SU-DHL-6 (cell line): ENCODE measurements around the gene BAHCC1.

ENCODE experiments used
- H2AFZ ChIP-seq: fragments of 200-600 bp; sonication (generic); 2 replicates; pipeline ENCODE4 v1.6.1; 2014; ENCODE audit warnings: low read depth, mild to moderate bottlenecking, moderate library complexity, mixed read lengths, antibody characterized with exemption, low read length; ENCODE audit not compliant: severe bottlenecking
- H3F3A ChIP-seq: fragments of 200-600 bp; shearing (Covaris generic); 2 replicates; pipeline ENCODE4 v1.6.0; 2016; ENCODE audit warnings: antibody characterized with exemption, mild to moderate bottlenecking; ENCODE audit not compliant: insufficient read depth
- H3K27ac ChIP-seq: fragments of 200-600 bp; sonication (generic); 2 replicates; pipeline ENCODE4 v1.5.1; 2016; ENCODE audit warnings: low read depth, mild to moderate bottlenecking, low read length, moderate library complexity, mixed read lengths
- H3K27me3 ChIP-seq: fragments of 200-600 bp; sonication (generic), shearing (Covaris generic); 2 replicates; pipeline ENCODE4 v1.6.0; 2014; ENCODE audit warnings: mild to moderate bottlenecking, low read length
- H3K36me3 ChIP-seq: fragments of 200-600 bp; sonication (generic); 2 replicates; pipeline ENCODE4 v1.6.1; 2014; ENCODE audit warnings: mild to moderate bottlenecking, low read length, mixed read lengths
- H3K4me2 ChIP-seq: fragments of 300-600, 200-600 bp; shearing (Covaris generic), sonication (generic); 2 replicates; pipeline ENCODE4 v1.6.0; 2014; ENCODE audit warnings: low read length, low read depth, mild to moderate bottlenecking; ENCODE audit not compliant: poor library complexity, severe bottlenecking
- H3K4me3 ChIP-seq: fragments of 200-600 bp; sonication (generic); 2 replicates; pipeline ENCODE4 v1.5.1; 2014; ENCODE audit warnings: antibody characterized with exemption, low read length, mild to moderate bottlenecking, mixed read lengths; ENCODE audit not compliant: insufficient read depth, poor library complexity, severe bottlenecking
- H3K79me2 ChIP-seq: fragments of 200-600 bp; sonication (generic); 2 replicates; pipeline ENCODE4 v1.6.1; 2014; ENCODE audit warnings: mild to moderate bottlenecking, low read length, moderate library complexity; ENCODE audit not compliant: insufficient read depth
- H3K9ac ChIP-seq: fragments of 200-600 bp; sonication (generic); 2 replicates; pipeline ENCODE4 v1.7.0; 2014; ENCODE audit warnings: mild to moderate bottlenecking, low read length
- H3K9me2 ChIP-seq: fragments of 200-600 bp; sonication (generic); replicated peaks from 2 replicates; pipeline ENCODE4 v1.6.1; 2014; ENCODE audit warnings: low read length; ENCODE audit not compliant: insufficient read depth
- H3K9me3 ChIP-seq: fragments of 200-600 bp; sonication (generic); 2 replicates; pipeline ENCODE4 v1.6.1; 2014; ENCODE audit warnings: low read length, mixed read lengths; ENCODE audit not compliant: insufficient read depth
- H4K20me1 ChIP-seq: fragments of 200-600 bp; sonication (generic); 2 replicates; pipeline ENCODE4 v1.6.1; 2014; ENCODE audit warnings: low read depth, mild to moderate bottlenecking, antibody characterized with exemption, low read length, moderate library complexity, mixed read lengths
- CTCF ChIP-seq: fragments of 200-600 bp; sonication (generic); IDR thresholded peaks from one replicate; pipeline ENCODE4 v1.5.1; 2017; ENCODE audit warnings: antibody characterized with exemption, mild to moderate bottlenecking, low read length, moderate library complexity; ENCODE audit not compliant: insufficient read depth, poor library complexity, severe bottlenecking
- EZH2phosphoT487 ChIP-seq: fragments of 200-600 bp; sonication (generic), shearing (Covaris generic); conservative IDR thresholded peaks from 2 replicates; pipeline ENCODE4 v1.6.1; 2018; ENCODE audit warnings: mild to moderate bottlenecking, antibody characterized with exemption, low read length, moderate library complexity, mixed read lengths

BAHCC1 gene

GRCh38 chr17:81390029-81390872 lies 5.0 kb upstream of the BAHCC1 start:
- no peak overlapping the region for H3K4me2 ChIP-seq

GRCh38 chr17:81390873-81391255 lies 4.4 kb upstream of the BAHCC1 start:
- Histone ChIP-seq H3K9me2 (no peaks in the 10 kb centered on the region), H3K4me2 (no peak overlapping the region), H3F3A (no peaks in the 10 kb centered on the region), H4K20me1 (no peaks in the 10 kb centered on the region), H3K36me3 (no peaks in the 10 kb centered on the region), H3K4me3 (no peak overlapping the region), H3K27me3 (no peaks in the 10 kb centered on the region), H3K9me3 (no peaks in the 10 kb centered on the region), H3K79me2 (no peaks in the 10 kb centered on the region), H3K9ac (no peak overlapping the region), H2AFZ (no peak overlapping the region), H3K27ac (no peak overlapping the region)
- no peak for TF ChIP-seq CTCF
- no peak for TF ChIP-seq EZH2phosphoT487

More at GRCh38 chr17:81390029-81390872, 5.0 kb upstream of the BAHCC1 start:
- Histone ChIP-seq H3K9me2 (no peaks in the 10 kb centered on the region), H3K9me3 (no peaks in the 10 kb centered on the region), H3K27ac (no peak overlapping the region), H4K20me1 (no peaks in the 10 kb centered on the region), H3K9ac (no peak overlapping the region), H3K27me3 (no peaks in the 10 kb centered on the region), H3K79me2 (no peaks in the 10 kb centered on the region), H3K36me3 (no peaks in the 10 kb centered on the region), H3K4me3 (no peak overlapping the region), H2AFZ (no peak overlapping the region), H3F3A (no peaks in the 10 kb centered on the region)
- TF ChIP-seq EZH2phosphoT487: no peak
- no peak for TF ChIP-seq CTCF

DNA sequence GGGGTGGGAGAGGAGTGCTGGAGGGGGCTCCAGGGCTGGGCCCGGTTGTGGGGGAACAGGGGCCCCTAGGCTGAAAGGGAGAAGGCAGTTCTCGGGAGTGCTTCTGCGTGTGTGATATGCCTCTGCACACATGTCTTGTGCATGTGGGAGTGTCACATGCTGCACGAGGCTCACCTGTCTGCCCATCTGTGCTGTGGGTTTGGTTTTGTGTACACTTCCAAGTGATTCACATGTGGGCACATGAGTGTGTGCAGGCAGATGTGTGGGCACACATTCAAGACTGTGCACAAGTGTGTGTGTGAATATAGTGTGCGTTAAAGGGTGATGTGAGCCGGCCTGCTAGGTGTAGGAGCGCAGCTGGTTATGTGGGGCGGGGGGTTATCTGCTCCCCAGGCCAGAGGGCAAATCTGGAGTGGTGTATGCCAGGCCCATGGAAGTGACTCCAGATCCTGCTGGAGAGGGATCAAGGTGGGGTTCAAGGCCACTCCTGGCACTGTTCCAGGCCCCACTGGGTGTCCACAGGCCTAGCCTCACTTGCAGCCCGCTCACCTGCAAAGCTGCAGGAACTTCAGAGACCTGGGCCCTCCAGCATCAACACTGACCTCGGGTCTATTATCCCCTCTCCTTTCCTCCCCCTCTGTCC lies 3.8 kb upstream of the BAHCC1 start:
- Histone ChIP-seq H3K9me3 (no peaks in the 10 kb centered on the region), H3K36me3 (no peaks in the 10 kb centered on the region), H3K9ac (no peak overlapping the region), H3F3A (no peaks in the 10 kb centered on the region), H3K79me2 (no peaks in the 10 kb centered on the region), H3K4me3 (no peak overlapping the region), H3K27ac (no peak overlapping the region), H3K9me2 (no peaks in the 10 kb centered on the region), H2AFZ (no peak overlapping the region), H4K20me1 (no peaks in the 10 kb centered on the region), H3K4me2 (no peak overlapping the region), H3K27me3 (no peaks in the 10 kb centered on the region)
- no peak for TF ChIP-seq EZH2phosphoT487
- TF ChIP-seq CTCF: no peak
